Fibroblast of skin of scalp (primary cell): ENCODE results near the gene MAST2.

Experiments
- DNase-seq: peaks from one replicate; pipeline ENCODE4 v3.0.0-alpha.2; 2013

MAST2 gene

DNA sequence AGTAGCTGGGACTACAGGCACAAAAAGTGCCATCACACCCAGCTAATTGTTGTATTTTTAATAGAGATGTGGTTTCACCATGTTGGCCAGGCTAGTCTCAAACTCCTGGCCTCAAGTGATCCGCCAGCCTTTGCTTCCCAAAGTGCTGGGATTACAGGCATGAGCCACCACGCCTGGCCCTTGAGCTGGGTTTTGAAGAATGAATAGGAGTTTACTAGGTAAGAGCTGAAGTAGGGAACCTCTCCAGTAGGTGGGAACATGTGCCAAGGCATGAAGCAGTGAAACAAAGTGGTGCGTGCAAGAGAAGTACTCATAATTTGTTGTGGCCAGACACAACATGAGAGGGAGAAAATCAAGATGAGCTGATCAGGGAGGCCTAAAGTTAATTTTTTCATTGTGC, 55.8 kb downstream of the MAST2 start:
- no peak for DNase-seq

DNA sequence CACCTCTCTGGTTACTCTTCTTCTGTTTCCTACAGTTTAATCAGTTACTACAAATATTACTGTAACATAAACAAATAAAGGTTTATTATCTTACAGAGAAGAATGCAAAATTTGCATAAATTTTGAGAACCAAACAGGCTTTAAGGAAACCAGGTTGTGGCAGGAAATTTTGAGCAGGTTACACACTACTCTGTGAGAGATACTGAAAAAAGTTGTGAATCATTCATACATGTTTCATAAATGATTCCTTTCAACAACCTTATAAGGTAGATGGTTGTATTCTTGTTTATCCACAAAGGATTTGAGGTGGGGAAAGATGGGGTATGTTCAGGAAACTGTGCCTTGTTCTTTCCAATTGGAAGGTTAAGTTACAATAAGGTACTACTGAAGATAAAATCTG, 58.6 kb downstream of the MAST2 start:
- no peak for DNase-seq

DNA sequence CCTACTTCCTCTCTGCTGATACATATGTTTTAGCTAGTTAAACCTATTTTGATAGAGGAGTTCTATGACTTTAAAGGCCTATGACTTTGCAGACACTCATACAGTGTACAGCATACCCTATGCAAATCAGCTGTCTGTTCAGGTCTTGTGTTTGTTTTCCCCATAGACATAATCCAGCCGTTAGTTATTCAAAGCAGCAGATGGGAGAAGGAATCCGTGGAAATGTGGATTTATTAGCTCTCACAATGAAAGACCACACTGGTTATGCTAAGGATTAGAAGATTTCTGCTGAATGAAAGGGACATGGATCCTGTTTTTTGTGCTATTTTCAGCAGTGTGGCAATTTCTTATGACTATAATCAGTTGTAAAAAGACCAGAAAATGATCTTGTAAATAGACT, 59.8 kb downstream of the MAST2 start:
- no peak for DNase-seq

DNA sequence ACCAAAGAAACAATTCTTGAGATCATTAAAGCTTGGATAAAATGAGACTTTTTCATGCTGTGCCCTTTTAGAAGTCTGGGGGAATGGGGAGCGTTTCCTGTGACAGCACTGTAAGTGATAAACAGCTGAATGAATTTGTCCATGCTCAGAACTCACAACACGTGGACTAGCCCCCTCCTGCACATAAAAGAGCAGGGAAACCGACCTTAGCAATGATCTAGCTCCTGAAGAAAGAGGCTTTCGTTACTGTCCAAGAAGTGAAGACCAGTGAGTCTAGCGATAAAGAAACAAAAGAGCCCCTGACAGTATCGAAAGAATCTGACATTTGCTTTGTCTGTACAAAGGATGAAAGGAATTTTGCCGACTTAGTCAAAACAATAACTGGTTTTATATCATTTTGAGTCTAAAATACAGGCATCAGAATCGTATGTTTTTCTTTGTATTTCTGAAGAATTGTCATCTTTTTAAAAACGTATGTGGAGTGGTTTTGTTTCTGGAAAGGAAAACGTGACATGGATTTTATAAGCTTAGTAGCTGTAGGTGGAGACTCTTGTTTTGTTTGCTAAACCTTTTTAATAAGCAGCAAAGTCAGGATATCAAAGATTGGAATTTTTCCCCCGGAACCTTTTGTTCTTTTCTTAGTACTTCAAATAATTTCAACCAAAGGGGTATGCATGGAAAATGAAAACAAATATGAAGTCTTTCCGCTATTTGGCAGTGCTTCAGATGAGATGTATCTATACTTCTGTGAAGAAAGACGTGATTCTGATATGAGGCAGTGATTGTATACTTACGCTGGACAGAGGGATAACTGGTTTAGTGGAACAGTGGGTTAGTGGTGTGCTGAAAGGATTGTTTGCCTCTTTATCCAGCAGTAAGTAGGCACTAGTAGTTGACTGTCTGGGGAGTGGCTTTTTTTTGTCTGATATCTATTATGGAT, 61.0 kb downstream of the MAST2 start:
- peak; percentile 8 for DNase-seq

DNA sequence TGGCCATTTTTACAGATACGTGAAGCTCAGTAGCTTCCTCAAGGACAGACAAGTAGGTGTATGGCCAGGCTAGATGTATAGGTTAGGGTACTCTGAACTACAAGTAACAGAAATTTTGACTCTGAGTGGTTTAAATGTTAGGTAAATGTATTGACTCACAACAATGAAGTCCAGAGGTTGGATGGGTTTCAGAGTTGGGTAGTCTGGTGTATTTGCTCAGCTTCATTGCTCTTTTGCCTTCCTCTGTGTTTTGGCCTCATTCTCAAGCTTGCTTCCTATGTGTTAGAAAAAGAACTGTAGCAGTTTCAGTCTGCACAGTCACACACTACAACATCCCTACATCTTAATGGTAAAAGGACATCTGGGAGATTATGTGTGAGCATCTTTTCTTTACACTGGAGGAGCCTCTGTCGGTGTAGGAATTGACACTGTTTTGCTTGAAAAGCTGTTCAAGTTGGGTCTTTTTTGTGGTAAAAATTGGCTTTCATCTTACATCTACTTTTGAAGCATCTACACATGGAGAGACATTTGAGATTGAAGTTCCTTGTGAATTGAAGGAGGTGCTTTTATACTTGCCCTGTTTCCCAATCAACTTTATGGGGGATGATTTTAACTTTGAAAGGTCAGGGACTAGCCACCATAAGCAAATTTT, 64.4 kb downstream of the MAST2 start:
- no peak for DNase-seq

DNA sequence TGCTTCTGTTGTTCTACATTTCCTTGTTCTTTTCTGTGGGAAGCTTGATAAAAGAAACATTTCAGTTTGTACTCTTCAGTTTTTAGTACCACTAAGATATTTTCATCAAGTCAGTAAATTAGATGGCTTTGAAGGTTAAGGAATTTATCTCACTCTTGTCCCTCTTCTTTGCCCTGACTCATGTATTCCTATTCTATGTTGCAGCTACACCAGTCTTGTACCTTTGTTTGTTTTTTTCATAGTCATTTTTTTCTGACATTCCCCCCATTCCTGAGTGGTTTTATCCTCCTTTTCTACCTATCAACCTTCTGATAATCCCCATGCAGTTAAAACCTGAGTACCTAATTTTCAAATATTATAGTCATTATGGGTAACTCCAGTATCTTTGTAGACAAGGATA, 65.4 kb downstream of the MAST2 start:
- no peak for DNase-seq

DNA sequence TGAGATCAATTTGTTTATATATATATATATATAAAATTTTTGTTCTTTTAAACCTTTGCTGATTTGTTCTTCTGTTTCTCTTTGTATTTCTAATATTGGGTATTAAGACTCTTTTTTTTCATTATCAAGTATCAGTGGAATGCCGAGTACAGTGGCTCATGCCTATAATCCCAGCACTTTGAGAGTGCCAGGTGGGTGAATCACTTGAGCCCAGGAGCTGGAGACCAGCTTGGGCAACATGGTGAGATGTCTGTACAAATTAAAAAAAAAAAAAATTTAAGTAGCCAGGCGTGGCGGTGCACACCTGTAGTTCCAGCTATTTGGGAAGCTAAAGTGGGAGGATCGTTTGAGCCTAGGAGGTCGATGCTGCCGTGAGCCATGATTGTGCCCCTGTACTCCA, 67.1 kb downstream of the MAST2 start:
- DNase-seq = peak; percentile 8

DNA sequence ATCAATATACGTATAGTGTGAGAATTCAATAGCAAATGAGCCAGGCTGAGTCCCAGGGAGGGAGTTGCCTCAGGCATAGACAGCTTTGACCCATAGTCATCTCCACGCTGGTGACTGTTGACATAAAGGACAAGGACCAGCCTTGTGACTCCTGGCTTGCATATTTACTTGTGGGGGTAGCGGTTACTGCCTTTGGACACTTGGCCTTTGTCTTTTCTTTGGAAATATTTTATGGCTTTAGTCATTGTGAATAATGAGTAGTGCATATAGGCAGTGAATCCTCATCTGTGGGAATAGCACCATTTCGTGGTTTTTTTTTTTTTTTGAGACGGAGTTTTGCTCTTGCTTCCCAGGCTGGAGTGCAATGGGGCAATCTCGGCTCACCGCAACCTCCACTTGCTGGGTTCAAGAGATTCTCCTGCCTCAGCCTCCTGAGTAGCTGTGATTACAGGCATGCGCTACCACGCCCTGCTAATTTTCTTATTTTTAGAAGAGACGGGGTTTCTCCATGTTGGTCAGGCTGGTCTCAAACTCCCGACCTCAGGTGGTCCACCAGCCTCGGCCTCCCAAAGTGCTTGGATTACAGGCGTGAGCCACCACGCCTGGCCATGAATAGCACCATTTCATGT, 68.9 kb downstream of the MAST2 start:
- peak; percentile 90 for DNase-seq

DNA sequence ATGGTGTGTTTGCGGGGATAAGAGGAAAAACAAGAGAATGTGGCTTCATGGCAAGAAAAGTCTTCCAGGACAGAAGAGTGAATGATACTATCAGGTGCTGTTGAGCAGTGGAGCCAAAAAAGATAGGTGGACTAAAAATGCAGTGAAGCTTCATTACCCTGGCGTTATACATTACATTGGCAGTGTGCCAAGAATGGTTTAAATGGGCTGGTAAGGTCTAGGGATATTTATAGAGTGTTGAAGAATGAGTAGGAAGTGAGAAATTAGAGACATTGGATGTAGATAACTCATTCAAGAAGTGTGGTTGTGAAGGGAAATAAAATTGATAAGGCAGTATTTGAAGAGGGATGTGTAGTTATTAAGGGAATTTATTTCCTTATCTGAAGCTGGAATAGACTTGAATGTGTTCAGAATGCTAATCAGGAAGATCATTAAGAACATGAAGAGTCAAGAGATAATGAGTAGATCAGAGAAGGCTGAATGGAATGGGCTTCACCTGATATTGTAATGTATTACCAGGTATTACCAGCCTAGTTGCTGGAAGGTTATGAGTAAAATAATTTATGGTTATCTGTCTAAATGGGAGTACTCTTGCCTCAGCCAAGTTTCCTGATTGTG, 72.7 kb downstream of the MAST2 start:
- no peak for DNase-seq

DNA sequence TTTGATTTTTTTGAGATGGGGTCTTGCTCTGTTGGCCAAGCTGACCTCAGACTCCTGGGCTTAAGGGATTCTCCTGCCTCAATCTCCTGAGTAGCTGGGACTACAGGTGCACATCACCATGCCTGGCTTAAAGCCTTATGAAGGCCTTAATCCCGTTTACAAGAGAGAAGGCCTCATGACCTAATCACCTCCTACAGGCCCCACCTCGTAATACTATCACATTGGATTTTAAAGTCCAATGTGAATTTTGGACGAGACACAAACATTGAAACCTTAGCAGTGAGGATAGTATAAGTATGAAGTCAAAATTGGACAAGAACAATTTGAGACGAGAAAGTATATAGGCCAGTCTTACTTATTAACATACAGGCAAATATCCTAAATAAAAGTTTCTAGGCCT, 73.9 kb downstream of the MAST2 start:
- no peak for DNase-seq

DNA sequence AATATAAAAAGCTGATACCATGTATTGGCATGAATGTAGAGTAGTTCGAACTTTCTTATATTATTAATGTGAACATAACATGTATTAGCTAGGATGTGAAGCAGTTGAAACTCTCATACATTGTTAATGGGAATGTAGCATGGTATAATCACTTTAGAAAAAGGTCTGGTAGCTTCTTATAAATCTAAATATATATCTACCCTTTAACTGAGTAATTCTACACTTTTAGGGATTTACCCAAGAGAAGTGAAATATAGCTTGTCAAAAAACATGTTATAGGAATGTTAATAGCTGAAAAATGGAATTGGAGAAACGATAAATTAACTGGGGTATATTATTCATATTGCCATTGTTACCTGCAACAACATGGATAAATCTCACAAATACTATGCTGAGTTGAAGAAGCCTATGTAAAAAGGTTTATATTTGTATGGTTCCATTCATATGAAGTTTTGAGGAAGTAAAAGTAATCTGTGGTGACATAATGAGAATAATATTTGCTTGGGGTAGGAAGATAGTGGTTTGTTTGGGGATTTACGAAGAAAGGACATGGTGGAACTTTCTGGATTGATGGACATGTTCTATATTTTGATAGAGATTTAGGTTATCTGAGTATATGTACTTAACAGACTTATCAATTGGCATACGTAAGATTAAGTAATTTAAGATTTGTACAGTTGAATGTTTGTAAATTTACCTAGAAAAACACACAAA, 76.6 kb downstream of the MAST2 start:
- DNase-seq = no peak

DNA sequence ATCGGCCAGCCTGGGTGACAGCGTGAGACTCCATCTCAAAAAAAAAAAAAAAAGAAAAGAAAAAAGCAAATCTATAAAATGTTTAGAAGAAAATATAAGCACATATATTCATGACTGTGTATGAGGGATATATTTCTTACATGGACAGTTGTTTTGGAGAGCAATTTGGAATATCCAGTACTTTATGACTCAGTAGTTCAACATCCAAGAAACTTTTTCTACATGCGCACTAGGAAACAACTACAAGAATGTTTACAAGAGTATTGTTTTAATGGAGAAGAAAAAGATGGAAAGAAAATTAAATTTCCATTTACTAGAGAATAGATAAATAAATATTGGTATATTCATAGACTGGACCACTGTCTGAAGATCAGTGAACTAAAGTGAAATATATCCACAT, 77.5 kb downstream of the MAST2 start:
- peak; percentile 29 for DNase-seq

DNA sequence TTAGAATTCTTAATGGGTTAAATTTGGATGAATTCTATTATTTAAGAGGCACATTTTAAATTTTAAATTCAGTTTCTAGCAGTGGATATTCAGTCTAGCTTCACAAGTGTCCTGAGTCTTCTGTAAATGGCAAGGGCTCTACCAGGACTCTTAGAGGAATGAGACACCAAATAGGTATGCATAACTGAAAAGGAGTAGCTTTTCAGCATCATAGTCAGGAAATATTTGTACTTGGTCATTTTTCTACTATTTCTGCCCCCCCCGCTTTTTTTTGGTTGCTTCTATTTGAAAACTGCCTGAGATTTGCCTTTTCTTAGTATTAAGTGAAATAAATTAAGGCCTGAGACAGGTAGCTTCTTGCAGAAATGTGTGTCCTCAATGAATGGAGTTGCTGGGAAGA, 80.2 kb downstream of the MAST2 start:
- DNase-seq = peak; percentile 53

DNA sequence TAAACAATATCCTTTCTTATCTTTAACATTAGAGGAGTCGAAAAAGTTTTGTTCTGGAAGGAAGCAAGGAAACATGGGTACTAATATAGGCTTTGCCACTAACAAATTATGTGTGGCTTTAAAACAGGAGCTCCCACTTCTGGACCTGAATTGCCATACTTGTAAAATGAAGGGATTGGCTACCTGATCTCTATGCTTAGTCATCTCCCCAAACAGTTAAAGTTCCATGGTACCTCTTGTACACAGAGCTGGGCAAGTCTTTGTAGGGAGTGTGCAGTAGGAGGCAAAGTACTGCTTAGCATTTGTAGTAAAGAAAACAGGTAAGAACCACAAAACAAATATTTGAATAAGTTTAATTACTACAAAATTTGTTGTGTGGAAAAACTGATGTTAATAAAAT, 81.3 kb downstream of the MAST2 start:
- no peak for DNase-seq

DNA sequence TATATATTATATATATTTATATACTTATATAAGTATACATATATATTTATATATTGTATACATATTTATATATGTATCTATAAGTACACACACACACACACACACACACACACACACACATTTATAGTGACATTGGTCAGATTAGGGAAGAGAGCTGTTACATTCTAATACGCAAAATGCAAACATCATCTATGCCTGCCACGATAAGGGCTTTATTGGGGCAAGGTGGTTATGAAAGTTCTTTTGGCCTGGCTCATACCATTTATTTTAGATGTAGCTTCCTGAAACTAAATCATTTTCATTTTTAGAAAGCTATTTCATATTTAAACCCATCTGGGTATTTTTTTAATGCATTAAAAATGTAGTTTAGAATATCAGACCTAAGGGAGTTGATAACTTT, 82.8 kb downstream of the MAST2 start:
- no peak for DNase-seq

DNA sequence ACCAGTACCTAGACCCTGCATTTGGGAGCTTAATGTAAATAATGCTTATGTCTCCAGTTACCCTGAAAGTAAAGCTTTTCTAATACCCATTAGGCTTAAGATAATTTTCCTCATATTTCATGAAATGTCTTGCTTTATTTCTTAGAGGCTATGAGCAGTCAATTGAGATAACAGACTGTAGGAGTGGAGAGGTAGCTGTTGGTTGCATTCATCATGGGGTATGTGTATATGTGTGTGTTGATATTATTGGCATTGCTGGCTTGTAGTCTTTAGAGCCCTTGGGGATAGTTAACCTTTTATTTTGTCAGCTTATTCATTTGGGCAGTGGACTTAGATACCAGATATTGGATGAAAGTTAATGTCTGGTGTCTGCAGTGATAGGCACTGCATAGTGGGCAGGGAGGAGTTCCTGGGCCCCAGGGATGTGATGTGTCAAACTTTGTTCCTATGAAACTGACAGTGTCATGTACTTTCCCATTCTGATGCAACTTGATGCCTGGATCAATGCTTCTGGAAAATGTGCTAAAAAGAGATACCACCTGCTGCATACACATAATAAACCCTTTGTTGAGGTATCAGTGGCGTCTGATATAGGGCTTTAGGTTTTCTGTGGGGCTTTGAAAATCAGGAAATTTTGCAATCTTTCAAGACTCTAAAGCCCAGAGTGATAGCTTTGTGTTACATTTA, 83.9 kb downstream of the MAST2 start:
- DNase-seq = no peak

DNA sequence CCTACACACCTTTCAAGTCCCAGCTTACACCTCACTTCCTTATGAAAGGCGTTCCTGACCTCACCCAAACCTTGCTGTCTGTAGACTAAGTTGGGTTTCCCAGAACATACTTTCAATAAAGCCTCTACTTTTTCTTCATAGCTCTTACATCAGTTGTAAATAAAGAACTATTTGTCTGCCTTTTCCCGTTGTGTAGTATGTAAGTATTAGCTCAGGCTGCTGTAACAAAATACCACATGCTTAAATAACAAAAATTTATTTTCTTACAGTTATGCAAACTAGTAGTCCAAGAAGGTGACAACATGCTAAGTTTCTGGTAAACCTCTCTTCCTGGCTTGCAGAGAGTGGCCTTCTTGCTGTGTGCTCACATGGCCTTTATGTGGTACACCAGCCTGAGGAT, 86.7 kb downstream of the MAST2 start:
- no peak for DNase-seq

DNA sequence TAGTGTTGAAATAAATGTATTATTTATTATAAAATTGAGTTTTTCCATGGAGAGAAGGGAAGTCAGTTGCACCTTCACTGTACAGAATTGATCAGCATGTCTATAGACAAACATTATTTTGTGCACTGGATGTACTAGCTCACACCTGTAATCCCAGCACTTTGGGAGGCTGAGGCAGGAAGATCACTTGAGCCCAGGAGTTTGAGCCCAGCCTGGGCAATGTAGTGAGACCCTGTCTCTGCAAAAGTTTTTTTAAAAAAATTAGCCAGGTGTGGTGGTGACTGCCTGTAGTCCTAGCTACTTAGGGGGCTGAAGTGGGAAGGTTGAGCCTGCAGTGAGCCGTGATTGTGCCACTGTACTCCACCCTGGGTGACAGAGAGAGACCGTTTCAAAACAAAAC, 87.7 kb downstream of the MAST2 start:
- DNase-seq = no peak

DNA sequence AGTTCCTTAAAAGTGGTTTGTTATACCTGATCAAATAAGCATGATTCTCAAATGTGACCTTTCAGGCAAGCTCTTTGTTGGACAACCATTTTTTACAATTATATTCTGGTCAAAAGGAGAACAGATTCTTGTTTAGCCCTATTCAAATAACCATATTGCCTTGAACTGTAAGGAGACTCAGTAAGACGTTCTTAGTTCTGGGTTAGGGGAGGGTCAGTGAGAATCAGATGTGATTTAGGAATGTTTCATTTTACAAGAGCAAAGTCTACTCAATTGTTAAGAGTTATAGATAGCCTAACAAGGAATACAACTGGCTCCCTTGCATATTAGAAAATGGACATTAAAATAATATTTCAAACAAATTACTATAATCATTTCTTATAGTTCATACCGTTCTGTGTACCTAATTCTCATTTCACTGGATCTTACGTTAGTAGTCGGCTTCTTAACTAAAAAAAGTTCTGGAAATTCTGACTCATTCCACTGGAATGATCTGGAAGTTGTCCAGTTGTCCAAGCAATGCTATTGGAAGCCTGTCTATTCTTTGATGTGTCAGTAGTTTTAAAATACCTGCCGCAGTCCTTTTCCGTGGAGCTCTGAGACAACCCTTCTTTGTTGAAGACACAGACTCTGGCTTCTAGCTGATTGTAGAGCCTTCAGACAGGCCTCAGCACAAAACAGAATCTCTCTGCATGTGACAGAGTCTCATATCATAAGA, 88.8 kb downstream of the MAST2 start:
- DNase-seq = peak; percentile 80

DNA sequence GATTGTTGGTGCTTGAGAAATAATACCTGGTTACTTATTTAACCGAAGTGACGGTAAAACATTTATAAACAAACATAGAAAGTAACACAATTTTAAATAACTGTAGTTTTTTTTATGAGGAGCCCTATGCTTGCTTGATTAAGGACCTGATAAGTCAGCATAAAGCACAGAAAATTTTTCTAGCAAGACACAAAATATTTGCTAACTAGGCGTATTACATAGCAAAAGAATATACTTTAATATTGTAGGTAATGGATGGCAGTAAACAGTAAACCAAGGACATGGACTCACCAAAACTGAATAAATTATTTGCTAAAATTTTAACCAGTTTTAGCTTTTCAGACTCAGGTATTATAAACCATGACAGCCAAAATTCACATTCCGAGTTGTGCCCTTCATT, 90.9 kb downstream of the MAST2 start:
- DNase-seq = no peak

DNA sequence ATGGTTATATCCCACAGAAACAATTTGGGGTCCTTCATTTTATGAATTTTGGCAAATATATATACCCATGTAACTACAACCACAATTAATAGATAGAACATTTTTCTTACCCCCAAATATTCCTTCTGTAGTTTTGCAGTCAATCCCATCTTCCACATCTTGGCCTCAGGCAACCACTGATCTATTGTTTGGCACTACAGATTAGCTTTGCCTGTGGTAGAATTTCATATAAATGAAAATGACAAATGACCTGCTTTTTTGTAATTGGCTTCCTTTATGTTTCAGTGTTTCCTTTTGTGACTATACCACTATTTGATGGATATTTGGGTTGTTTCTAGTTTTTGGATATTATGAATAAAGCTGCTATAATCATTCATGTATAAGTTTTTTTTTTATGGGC, 91.5 kb downstream of the MAST2 start:
- no peak for DNase-seq
